K562 (cell line): ENCODE data around the gene PLXNA3. TPM values are rescaled to one million over a fixed set of nuclear protein-coding genes. Genes with fewer than 3 reads are reported as not detected.

Experiments
- CC2D1A ChIP-seq: fragments of 450-650 bp; IDR thresholded peaks from 2 replicates; pipeline ENCODE4 v1.6.1; 2017; ENCODE audit warnings: mild to moderate bottlenecking
- EWSR1 ChIP-seq: fragments of 450-650 bp; IDR thresholded peaks from 2 replicates; pipeline ENCODE4 v1.6.1; 2018; ENCODE audit warnings: borderline replicate concordance, mild to moderate bottlenecking, low read depth, moderate library complexity; ENCODE audit not compliant: partially characterized antibody
- HDAC1 ChIP-seq, 2 experiments: fragments of 450-650 bp; IDR thresholded peaks; 2 replicates each; pipeline ENCODE4 v1.6.1; 2016 to 2017; ENCODE audit warnings: inconsistent platforms in 1 of 2, mild to moderate bottlenecking in 1 of 2, moderate library complexity in 1 of 2
- NR3C1 ChIP-seq: sonication (generic); formaldehyde crosslinking; IDR thresholded peaks from 2 replicates; pipeline ENCODE4 v1.8.1; 2022; ENCODE audit warnings: missing genetic modification reagents
- PHF21A ChIP-seq: fragments of 450-650 bp; IDR thresholded peaks from 2 replicates; pipeline ENCODE4 v1.6.1; 2017; ENCODE audit warnings: low read depth, borderline replicate concordance
- POLR2A ChIP-seq: fragments of 450-650 bp; conservative IDR thresholded peaks from 2 replicates; pipeline ENCODE4 v1.6.1; 2016
- RAD51 ChIP-seq: fragments of 450-650 bp; IDR thresholded peaks from 2 replicates; pipeline ENCODE4 v1.7.1; 2016; ENCODE audit warnings: low read depth, mild to moderate bottlenecking, borderline replicate concordance
- SMARCE1 ChIP-seq: fragments of 450-650 bp; IDR thresholded peaks from 2 replicates; pipeline ENCODE4 v1.7.1; 2016; ENCODE audit warnings: mild to moderate bottlenecking
- ZNF124 ChIP-seq: sonication (generic); formaldehyde crosslinking; IDR thresholded peaks from 2 replicates; pipeline ENCODE4 v1.8.1; 2022; ENCODE audit warnings: missing genetic modification reagents
- polyA plus RNA-seq, 8 experiments: library from polyadenylated mRNA; depleted of rRNA in 4 of 8; stranded (reverse) in 5 of 8; unstranded in 3 of 8; fragments of >200 nt; fragmentation: Nextera tagmentation in 2 of 8; fragmentation: Illumina TruSeq in 1 of 8; extraction: Ambion mirVana in 2 of 8; extraction: Trizol in 1 of 8; gene quantifications; 2 replicates each; pipeline versions ENCODE4 v1.2.1 to v1.2.3, GENCODE V29; 2011 to 2014; ENCODE audit warnings: inconsistent platforms in 1 of 8, missing spikeins in 1 of 8
- total RNA-seq, 7 experiments: library from RNA; depleted of rRNA in 6 of 7; stranded (reverse); fragments of >200 nt in 6 of 7; fragmentation: Illumina TruSeq in 2 of 7; extraction: Trizol in 2 of 7; gene quantifications; 2 replicates each; pipeline versions ENCODE4 v1.2.1 to v1.2.3, GENCODE V29; 2011 to 2021; ENCODE audit warnings: low replicate concordance in 1 of 7
- TF ChIP-seq, protein P1 (sequence below), 3 experiments: fragments of 200-800 bp in 1 of 3; fragments of 250-450 bp in 1 of 3; fragments of 450-650 bp in 1 of 3; sonication (Bioruptor Pico) in 1 of 3; sonication (Bioruptor generic) in 1 of 3; formaldehyde crosslinking in 1 of 3; IDR thresholded peaks; 2 replicates each; pipeline versions ENCODE4 v1.6.1 to v1.8.0; 2016 to 2022; ENCODE audit warnings: mild to moderate bottlenecking in 2 of 3, missing genetic modification characterization in 2 of 3, missing compliant biosample characterization in 1 of 3, moderate library complexity in 1 of 3
- TF ChIP-seq, protein P2 (sequence below): fragments of 450-650 bp; IDR thresholded peaks from 2 replicates; pipeline ENCODE4 v1.6.1; 2014; ENCODE audit warnings: low read depth, mild to moderate bottlenecking, moderate library complexity, borderline replicate concordance
- TF ChIP-seq, protein P3 (sequence below), 2 experiments: IDR thresholded peaks in 1 of 2; conservative IDR thresholded peaks in 1 of 2; 2 replicates each; pipeline ENCODE4 v1.6.1; 2016; ENCODE audit warnings: low read depth in 2 of 2, mild to moderate bottlenecking in 1 of 2, missing compliant biosample characterization in 1 of 2, missing genetic modification characterization in 1 of 2, moderate library complexity in 1 of 2
- TF ChIP-seq, protein P4 (sequence below): sonication (generic); formaldehyde crosslinking; IDR thresholded peaks from 2 replicates; pipeline ENCODE4 v1.8.0; 2023; ENCODE audit warnings: mild to moderate bottlenecking, missing genetic modification reagents

Gene PLXNA3
- total and polyA plus RNA-seq, 9 of the 15 experiments (the other 6 are each of a cell fraction or from before 2014, with no cell fraction given), result 0.32 to 47.8 (median 7.5) TPM

DNA sequence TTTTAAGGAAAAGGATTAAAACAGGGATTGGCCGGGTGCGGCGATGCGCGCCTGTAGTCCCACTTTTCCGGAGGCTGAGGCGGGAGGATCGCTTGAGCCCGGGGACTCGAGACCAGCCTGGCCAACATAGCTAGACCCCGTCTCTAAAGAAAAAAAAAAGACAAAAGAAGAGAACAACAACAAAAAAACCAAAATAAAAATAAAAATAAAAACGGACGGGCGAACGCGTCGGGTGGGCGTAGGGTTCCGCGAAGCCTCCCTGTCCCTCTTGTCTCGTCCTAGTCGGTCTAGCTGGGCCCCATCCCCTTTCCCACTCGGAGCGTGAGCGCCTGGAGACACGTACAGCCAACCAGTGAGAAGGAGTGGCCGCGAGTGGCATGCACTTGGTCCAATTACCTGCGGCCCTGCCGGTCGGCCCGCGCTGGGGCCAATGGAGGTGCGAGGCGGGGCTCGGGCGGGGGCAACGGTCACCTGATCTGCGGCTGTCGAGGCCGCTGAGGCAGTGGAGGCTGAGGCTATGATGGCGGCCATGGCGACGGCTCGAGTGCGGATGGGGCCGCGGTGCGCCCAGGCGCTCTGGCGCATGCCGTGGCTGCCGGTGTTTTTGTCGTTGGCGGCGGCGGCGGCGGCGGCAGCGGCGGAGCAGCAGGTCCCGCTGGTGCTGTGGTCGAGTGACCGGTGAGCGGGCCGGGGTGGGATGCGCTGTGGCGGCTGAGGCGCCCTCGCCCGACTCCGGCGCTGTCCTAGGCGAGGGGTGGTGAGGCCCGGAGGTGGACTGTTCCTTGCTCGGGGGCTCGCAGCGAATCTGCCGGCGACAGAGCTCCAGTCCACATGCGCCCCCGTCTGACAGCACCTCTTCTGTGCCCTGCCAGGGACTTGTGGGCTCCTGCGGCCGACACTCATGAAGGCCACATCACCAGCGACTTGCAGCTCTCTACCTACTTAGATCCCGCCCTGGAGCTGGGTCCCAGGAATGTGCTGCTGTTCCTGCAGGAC is 29.6 kb upstream of the PLXNA3 start, which contains the start of gene ATP6AP1 (continued):
- TF ChIP-seq, protein P1, sequence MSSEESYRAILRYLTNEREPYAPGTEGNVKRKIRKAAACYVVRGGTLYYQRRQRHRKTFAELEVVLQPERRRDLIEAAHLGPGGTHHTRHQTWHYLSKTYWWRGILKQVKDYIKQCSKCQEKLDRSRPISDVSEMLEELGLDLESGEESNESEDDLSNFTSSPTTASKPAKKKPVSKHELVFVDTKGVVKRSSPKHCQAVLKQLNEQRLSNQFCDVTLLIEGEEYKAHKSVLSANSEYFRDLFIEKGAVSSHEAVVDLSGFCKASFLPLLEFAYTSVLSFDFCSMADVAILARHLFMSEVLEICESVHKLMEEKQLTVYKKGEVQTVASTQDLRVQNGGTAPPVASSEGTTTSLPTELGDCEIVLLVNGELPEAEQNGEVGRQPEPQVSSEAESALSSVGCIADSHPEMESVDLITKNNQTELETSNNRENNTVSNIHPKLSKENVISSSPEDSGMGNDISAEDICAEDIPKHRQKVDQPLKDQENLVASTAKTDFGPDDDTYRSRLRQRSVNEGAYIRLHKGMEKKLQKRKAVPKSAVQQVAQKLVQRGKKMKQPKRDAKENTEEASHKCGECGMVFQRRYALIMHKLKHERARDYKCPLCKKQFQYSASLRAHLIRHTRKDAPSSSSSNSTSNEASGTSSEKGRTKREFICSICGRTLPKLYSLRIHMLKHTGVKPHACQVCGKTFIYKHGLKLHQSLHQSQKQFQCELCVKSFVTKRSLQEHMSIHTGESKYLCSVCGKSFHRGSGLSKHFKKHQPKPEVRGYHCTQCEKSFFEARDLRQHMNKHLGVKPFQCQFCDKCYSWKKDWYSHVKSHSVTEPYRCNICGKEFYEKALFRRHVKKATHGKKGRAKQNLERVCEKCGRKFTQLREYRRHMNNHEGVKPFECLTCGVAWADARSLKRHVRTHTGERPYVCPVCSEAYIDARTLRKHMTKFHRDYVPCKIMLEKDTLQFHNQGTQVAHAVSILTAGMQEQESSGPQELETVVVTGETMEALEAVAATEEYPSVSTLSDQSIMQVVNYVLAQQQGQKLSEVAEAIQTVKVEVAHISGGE (CRISPR knock-in tag; IDR thresholded peaks at IDR 0.05), result no peak
- TF ChIP-seq POLR2A (peak; percentile 69), RAD51 (peak; percentile 90), SMARCE1 (0 out of 2 replicates have a peak, but pooled peaks have one; percentile 28), ZNF124 (CRISPR knock-in tag) (no peak), HDAC1 (IDR thresholded peaks at IDR 0.05) (no peak), PHF21A (no peak), NR3C1 (CRISPR knock-in tag) (no peak), CC2D1A (peak; percentile 55), EWSR1 (no peak)
- TF ChIP-seq, protein P2, sequence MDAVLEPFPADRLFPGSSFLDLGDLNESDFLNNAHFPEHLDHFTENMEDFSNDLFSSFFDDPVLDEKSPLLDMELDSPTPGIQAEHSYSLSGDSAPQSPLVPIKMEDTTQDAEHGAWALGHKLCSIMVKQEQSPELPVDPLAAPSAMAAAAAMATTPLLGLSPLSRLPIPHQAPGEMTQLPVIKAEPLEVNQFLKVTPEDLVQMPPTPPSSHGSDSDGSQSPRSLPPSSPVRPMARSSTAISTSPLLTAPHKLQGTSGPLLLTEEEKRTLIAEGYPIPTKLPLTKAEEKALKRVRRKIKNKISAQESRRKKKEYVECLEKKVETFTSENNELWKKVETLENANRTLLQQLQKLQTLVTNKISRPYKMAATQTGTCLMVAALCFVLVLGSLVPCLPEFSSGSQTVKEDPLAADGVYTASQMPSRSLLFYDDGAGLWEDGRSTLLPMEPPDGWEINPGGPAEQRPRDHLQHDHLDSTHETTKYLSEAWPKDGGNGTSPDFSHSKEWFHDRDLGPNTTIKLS, result 0 out of 2 replicates have a peak, but pooled peaks have one; percentile 24
- TF ChIP-seq, protein P3, sequence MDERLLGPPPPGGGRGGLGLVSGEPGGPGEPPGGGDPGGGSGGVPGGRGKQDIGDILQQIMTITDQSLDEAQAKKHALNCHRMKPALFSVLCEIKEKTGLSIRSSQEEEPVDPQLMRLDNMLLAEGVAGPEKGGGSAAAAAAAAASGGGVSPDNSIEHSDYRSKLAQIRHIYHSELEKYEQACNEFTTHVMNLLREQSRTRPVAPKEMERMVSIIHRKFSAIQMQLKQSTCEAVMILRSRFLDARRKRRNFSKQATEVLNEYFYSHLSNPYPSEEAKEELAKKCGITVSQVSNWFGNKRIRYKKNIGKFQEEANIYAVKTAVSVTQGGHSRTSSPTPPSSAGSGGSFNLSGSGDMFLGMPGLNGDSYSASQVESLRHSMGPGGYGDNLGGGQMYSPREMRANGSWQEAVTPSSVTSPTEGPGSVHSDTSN (CRISPR knock-in tag; IDR thresholded peaks at IDR 0.05; ENCODE audit: low read depth), result peak; percentile 98
- TF ChIP-seq, protein P3 (tag; conservative IDR thresholded peaks at IDR 0.05; ENCODE audit: low read depth), result peak; percentile 97
- TF ChIP-seq, protein P4, sequence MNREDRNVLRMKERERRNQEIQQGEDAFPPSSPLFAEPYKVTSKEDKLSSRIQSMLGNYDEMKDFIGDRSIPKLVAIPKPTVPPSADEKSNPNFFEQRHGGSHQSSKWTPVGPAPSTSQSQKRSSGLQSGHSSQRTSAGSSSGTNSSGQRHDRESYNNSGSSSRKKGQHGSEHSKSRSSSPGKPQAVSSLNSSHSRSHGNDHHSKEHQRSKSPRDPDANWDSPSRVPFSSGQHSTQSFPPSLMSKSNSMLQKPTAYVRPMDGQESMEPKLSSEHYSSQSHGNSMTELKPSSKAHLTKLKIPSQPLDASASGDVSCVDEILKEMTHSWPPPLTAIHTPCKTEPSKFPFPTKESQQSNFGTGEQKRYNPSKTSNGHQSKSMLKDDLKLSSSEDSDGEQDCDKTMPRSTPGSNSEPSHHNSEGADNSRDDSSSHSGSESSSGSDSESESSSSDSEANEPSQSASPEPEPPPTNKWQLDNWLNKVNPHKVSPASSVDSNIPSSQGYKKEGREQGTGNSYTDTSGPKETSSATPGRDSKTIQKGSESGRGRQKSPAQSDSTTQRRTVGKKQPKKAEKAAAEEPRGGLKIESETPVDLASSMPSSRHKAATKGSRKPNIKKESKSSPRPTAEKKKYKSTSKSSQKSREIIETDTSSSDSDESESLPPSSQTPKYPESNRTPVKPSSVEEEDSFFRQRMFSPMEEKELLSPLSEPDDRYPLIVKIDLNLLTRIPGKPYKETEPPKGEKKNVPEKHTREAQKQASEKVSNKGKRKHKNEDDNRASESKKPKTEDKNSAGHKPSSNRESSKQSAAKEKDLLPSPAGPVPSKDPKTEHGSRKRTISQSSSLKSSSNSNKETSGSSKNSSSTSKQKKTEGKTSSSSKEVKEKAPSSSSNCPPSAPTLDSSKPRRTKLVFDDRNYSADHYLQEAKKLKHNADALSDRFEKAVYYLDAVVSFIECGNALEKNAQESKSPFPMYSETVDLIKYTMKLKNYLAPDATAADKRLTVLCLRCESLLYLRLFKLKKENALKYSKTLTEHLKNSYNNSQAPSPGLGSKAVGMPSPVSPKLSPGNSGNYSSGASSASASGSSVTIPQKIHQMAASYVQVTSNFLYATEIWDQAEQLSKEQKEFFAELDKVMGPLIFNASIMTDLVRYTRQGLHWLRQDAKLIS (CRISPR knock-in tag), result 0 out of 2 replicates have a peak, but pooled peaks have one; percentile 9
